ENCODE measurements around the gene AMZ2.

The AMZ2 gene

DNA sequence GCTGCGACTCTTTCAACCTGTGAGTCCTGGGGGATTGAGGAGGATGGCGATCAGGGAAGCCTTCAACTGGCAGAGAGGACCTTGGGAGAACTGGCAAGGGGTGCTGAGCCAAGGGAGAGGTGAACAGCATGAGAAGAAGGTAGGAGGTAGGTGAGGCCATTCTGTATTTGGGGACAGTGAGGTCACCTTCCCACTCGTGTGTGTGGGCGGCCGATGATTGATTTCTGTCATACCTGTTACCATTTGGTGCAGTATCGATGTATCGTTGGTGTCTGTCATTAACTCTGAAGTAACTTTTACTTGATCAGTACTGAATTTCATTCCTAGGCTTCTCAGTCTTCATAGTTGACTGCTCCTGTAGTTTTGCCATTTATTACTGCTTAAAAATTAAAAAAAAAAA, 47.2 kb downstream of the AMZ2 start:
- intact Hi-C loops (cut with DNase I) = loop anchor here (10.0 kb wide), 1 partner anchor 140 kb away; no protein-coding TSS in a partner anchor
- no peak for DNase-seq

DNA sequence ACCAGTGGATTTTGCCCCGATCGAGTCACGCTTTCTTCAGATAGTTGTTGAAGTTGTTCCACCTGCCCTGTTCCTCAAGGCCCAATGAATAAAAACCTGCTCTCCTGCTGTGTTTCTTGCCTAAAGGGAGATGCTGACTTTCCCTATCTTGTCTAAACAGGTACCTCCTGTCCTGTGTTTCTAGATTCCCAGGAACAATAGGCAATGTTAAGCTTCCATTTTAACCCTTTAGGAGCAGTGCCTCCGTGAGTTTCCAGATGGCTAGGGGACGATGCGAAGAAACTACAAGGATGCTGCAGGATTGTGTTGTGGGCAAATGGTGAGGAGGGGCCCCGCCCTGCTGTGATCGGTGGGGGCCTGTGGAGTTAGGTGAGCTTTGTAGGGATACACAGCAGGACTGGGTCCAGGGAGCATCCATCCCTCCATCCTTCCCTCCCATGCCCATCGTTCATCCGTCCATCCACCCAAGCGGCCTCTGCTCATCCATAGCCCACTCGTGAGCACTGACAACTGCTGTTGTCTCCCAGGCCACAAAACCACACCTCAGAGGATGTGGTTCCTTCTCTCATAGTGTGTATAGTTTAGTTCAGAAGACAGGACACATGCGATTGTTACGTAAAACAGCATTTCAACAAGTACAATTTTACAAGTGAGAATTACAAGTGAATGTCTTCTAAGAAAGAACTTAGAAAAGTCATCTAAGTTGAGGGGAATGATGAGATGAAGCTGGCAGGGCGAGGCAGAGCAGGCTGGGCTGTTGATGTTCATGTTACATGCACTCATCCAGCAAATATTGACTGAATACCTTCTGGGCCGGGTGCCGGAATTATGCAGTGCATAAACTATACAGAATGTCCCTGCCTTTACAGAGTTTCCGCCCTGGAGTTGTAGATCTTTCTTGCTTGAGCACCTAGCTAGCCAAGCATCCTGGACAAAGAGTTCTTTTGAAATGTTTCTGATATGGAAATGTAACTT, 48.7 kb downstream of the AMZ2 start:
- intact Hi-C loops (cut with DNase I) = loop anchor here (10.0 kb wide), 1 partner anchor 138 kb away; no protein-coding TSS in a partner anchor
- no peak for DNase-seq

DNA sequence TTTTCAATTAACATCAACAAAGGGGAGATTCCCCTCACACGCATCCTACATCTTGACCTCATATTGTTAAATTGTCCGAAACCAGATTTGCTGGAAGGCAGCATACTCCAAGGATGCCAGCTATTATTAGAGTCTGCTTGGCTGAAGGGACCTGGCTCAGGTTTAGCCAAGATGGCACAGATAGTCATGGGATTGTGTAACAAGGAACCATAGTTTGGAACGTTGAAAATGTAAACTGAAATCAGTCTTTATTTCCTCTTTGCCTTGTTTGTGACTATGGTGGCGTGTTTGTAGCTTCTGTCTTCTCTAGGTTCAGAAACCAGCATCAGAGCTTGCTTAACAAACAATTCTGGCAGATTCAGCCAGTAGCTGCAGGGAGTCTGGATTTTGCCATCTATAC, 49.4 kb downstream of the AMZ2 start:
- intact Hi-C loops (cut with DNase I) = loop anchor here (10.0 kb wide), 1 partner anchor 138 kb away; no protein-coding TSS in a partner anchor
- DNase-seq = no peak

DNA sequence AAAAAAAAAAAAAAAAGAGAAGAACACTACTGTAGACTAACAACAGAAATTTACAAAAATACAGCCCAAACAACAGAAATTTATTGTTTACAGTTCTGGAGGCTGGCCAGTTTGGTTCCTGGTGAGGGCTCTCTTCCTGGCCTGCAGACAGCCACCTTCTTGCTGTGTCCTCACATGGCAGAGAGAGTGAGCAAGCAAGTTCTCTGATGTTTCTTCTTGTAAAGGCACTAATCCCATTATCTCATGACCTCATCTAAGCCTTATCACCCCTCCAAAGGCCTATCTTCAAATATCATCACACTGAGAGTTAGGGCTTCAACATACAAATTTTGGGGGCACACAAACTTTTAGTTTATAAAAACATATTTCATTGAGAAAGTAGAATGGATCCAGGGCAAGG, 50.8 kb downstream of the AMZ2 start:
- intact Hi-C loops (cut with DNase I) = loop anchor here (10.0 kb wide), 1 partner anchor 136 kb away; no protein-coding TSS in a partner anchor
- no peak for DNase-seq

DNA sequence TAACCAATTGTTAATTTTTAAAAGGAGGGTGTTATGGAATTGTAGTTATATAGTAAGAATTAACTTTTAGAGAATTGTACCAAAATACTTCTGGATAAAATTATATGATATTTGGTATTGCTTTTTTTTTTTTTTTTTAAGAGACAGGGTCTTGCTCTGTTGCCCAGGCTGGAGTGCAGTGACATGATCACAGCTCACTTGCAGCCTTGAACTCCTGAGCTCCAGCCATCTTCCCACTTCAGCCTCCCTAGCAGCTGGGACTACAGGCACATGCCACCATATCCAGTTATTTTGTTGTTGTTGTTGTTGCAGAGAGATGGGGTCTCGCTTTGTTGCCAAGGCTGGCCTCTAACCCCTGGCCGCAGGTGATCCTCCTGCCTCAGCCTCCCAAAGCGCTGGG, 52.0 kb downstream of the AMZ2 start:
- no peak for DNase-seq
- intact Hi-C loops (cut with DNase I) = loop anchor here (10.0 kb wide), 1 partner anchor 135 kb away; no protein-coding TSS in a partner anchor

DNA sequence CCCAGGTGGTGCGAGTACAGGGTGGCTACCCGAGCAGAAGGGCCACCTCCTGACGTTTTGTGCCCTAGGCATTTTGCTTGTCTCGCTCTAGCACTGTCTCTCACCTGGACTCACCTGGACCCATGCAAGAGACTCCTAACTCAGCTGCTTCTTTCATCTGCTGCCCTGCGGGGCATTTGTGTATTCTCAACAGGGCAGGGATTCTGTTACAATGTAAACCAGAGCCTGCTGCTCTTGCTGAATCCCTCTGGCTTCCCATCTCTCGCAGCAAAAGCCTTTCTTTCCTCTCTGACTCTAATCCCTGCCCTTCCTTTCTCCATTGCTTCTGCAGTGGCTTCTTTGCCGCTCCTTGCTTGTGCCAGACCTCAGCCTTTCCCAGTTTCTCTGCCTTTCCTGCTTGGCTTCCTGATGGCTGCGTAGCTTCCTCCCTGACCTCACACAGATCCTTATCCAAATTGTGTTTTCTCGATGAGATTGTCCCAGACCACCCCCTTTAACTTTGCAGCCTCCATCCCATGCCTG, 53.7 kb downstream of the AMZ2 start:
- DNase-seq = no peak
- intact Hi-C loops (cut with DNase I) = no loop called here

DNA sequence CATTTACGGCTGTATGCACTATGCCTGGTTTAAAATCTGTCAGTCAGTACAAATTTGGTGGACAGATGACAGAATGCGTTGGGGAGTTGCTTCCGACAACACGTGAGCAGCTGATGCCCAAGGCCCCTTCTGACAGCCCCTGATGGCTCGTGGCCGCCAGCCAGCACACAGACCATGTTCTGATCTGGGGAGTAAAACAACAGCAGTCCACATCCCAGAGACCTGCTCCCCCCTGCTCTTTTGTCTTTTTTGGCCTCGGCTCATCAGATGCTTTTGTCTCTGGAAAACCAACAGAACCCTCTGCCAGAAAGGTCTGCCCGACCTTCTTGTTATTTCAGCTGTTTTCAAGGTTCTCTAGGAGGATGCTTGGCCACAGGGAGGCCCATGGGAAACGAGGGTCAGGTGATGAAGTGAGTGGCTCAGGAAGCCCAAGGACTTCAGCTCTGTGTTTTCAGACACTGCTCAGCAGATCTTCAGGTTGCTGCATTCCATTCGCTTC, 54.3 kb downstream of the AMZ2 start:
- intact Hi-C loops (cut with DNase I) = no loop called here
- no peak for DNase-seq

DNA sequence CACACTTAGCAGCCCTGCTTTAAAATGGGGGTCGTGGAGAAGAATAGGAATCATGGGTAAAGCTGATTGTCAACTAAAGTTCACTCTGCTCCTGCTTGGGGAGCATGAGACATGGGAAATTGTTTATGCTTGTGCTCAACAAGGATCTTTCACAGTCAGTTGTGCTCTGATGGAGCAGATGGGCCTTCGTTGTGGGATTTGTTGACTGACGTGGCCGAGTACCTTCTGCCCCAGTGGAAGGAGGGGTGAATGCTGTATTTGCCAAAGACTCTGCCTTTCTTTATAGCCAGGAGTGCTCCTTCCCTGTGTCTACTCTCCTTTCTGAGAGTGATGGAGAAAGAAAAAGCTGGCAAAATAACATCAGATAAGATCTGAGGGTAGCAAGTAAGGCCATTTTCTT, 54.8 kb downstream of the AMZ2 start:
- DNase-seq = no peak
- intact Hi-C loops (cut with DNase I) = no loop called here

DNA sequence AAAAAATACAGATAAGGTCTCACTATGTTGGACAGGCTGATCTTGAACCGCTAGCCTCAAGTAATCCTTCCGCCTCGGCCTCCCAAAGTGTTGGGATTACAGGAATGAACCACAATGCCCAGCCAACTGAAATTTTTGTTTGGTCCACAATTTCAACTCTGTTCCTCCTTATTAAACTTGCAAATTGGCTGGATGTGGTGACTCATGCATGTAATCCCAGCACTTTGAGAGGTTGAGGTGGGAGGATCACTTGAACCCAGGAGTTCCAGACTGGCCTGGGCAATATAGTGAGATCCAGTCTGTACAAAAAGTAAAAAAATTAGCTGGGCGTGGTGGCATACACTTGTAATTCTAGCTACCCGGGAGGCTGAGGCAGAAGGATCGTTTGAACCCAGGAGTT, 56.9 kb downstream of the AMZ2 start:
- DNase-seq = no peak
- intact Hi-C loops (cut with DNase I) = no loop called here

DNA sequence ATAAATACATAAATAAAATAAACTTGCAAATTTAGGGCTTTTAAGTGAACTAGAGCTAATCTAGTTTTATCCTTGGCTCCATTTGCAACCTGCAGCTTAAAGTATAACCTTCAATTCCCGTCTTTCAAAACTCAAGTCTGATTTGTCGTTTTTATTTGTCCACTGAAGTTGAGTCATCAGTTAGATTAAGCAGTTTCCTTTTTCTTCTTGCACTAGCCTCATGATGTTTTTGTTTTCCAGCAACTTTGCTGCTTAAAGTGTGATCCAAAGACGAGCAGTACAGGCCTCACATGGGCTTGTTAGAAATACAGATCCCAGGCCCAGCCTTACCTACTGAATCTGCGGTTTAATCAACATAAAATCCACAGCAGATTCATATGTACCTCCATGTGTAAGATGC, 57.3 kb downstream of the AMZ2 start:
- no peak for DNase-seq
- intact Hi-C loops (cut with DNase I) = no loop called here

Measured in head of caudate nucleus (tissue), 42 donors.